Dermis lymphatic vessel endothelial cell (primary cell): ENCODE measurements around the gene DAB2IP. TPM values are rescaled to one million over a fixed set of nuclear protein-coding genes. Genes with fewer than 3 reads are reported as not detected.

Experiments
- total RNA-seq: library from RNA; depleted of rRNA; stranded (reverse); fragments of >200 nt; gene quantifications from 2 replicates; pipeline ENCODE4 v1.2.1, GENCODE V29; 2014

The DAB2IP gene
- total RNA-seq = 15.4 and 20.7 TPM in 2 replicates

GRCh38 chr9:121651295-121652020, at the start of gene DAB2IP:
TSS of gene DAB2IP (plus strand) at chr9:121651634. CDS start at chr9:121651776, 142 bp downstream.

Other genes starting within 250 kb of the DAB2IP start
- 11.1 and 12.1 TPM in 2 replicates for gene GGTA1, start 151.8 kb upstream of the DAB2IP start, total RNA-seq